Measurements from ENCODE around the gene FBXO31. TPM values are rescaled to one million over a fixed set of nuclear protein-coding genes. Genes with fewer than 3 reads are reported as not detected.

FBXO31 gene
- total and polyA plus RNA-seq, 2 of the 13 experiments (the other 11 are each of a cell fraction or from before 2014, with no cell fraction given), result 92.4 to 101 TPM

GRCh38 chr16:87380403-87380802 lies 3.2 kb downstream of the FBXO31 start (continued):
- TF ChIP-seq HNRNPK (IDR thresholded peaks at IDR 0.05; ENCODE audit: low read depth, low read length, poor library complexity, severe bottlenecking) (no peak), ZNF160 (CRISPR knock-in tag; IDR thresholded peaks at IDR 0.05) (no peak), SOX13 (IDR thresholded peaks at IDR 0.05) (no peak), SOX13 (CRISPR knock-in tag; conservative IDR thresholded peaks at IDR 0.05 in 1 of 2, IDR thresholded peaks at IDR 0.05 in 1 of 2) (0 out of 4 replicates have a peak, but pooled peaks of 1 of the 2 experiments have one; percentile 11), ZNF556 (CRISPR knock-in tag; IDR thresholded peaks at IDR 0.05; ENCODE audit: borderline replicate concordance) (0 out of 2 replicates have a peak, but pooled peaks have one; percentile 57), MYC (CRISPR knock-in tag; IDR thresholded peaks at IDR 0.05; ENCODE audit: borderline replicate concordance) (0 out of 2 replicates have a peak, but pooled peaks have one; percentile 39), ZBTB42 (CRISPR knock-in tag; IDR thresholded peaks at IDR 0.05) (0 out of 2 replicates have a peak, but pooled peaks have one; percentile 44), ZNF580 (CRISPR knock-in tag; IDR thresholded peaks at IDR 0.05; ENCODE audit: borderline replicate concordance, low read depth) (0 out of 2 replicates have a peak, but pooled peaks have one; percentile 13), REPIN1 (CRISPR knock-in tag; IDR thresholded peaks at IDR 0.05; ENCODE audit: borderline replicate concordance, low read depth) (no peak), IRF2 (CRISPR knock-in tag; IDR thresholded peaks at IDR 0.05) (no peak), FIP1L1 (IDR thresholded peaks at IDR 0.05; ENCODE audit: borderline replicate concordance, insufficient read depth, low read depth, low read length) (no peak), AKNA (CRISPR knock-in tag; IDR thresholded peaks at IDR 0.05; ENCODE audit: borderline replicate concordance) (0 out of 2 replicates have a peak, but pooled peaks have one; percentile 2), TBX2 (CRISPR knock-in tag; IDR thresholded peaks at IDR 0.05; ENCODE audit: borderline replicate concordance) (peak; percentile 66), HOXA3 (CRISPR knock-in tag; IDR thresholded peaks at IDR 0.05) (0 out of 2 replicates have a peak, but pooled peaks have one; percentile 10), ZNF687 (CRISPR knock-in tag; IDR thresholded peaks at IDR 0.05) (peak; percentile 56), FLYWCH1 (CRISPR knock-in tag; IDR thresholded peaks at IDR 0.05) (no peak), TSC22D2 (CRISPR knock-in tag; IDR thresholded peaks at IDR 0.05; ENCODE audit: borderline replicate concordance) (peak; percentile 9; the same call in 1 of the 2 replicates), BCL6 (CRISPR knock-in tag; IDR thresholded peaks at IDR 0.05) (0 out of 2 replicates have a peak, but pooled peaks have one; percentile 0), ZNF577 (CRISPR knock-in tag; IDR thresholded peaks at IDR 0.05; ENCODE audit: borderline replicate concordance, low read depth) (no peak)

Data from HepG2 (cell line).